A673 (cell line): ENCODE results near the gene C10orf95. TPM values are rescaled to one million over a fixed set of nuclear protein-coding genes. Genes with fewer than 3 reads are reported as not detected.
A peak's percentile ranks its signal among the peaks of the same experiment; 100 is the strongest.

ENCODE experiments used
- BruUV-seq: library from RNA; stranded (reverse); fragments of 400-500 nt; replicated peaks from 2 replicates; lab custom pipeline; 2021; lab: Mats Ljungman, UMichigan
- CTCF ChIA-PET: fragments of 300-600 bp; sonication (Branson Sonifier 250); formaldehyde crosslinking; loops from one replicate; lab custom pipeline; 2022; ENCODE audit warnings: antibody characterized with exemption; lab: Charles Lee
- POLR2A ChIA-PET: fragments of 300-600 bp; sonication (Branson Sonifier 250); formaldehyde crosslinking; loops from one replicate; lab custom pipeline; 2022; ENCODE audit warnings: antibody characterized with exemption; ENCODE audit not compliant: low non-redundant PET; lab: Charles Lee
- DNase-seq: peaks from one replicate; pipeline ENCODE4 v3.0.0-alpha.2; 2015; ENCODE audit warnings: low spot score
- H3K27ac ChIP-seq: fragments of 200-600 bp; sonication (generic); 2 replicates; pipeline ENCODE4 v1.5.1; 2016; ENCODE audit warnings: mixed run types, low read depth, mild to moderate bottlenecking, mixed read lengths, antibody characterized with exemption, low read length; ENCODE audit not compliant: poor library complexity, severe bottlenecking
- H3K27me3 ChIP-seq: fragments of 200-600 bp; sonication (generic); replicated peaks from 2 replicates; pipeline ENCODE4 v1.6.1; 2017; ENCODE audit warnings: mixed run types, low read depth, mild to moderate bottlenecking, mixed read lengths, antibody characterized with exemption, low read length; ENCODE audit not compliant: insufficient read depth, poor library complexity
- H3K36me3 ChIP-seq: fragments of 200-600 bp; sonication (generic); 2 replicates; pipeline ENCODE4 v1.6.1; 2016; ENCODE audit warnings: mixed run types, mild to moderate bottlenecking, mixed read lengths, antibody characterized with exemption, low read length; ENCODE audit not compliant: insufficient read depth, poor library complexity, severe bottlenecking
- H3K4me1 ChIP-seq: fragments of 200-600 bp; sonication (generic); 2 replicates; pipeline ENCODE4 v1.6.1; 2017; ENCODE audit warnings: mixed run types, mild to moderate bottlenecking, mixed read lengths, antibody characterized with exemption, low read length; ENCODE audit not compliant: insufficient read depth, poor library complexity, severe bottlenecking
- H3K4me3 ChIP-seq: fragments of 200-600 bp; sonication (generic); 2 replicates; pipeline ENCODE4 v1.5.1; 2016; ENCODE audit warnings: low read depth, mixed run types, mild to moderate bottlenecking, mixed read lengths, low read length; ENCODE audit not compliant: poor library complexity, severe bottlenecking
- H3K9me3 ChIP-seq: fragments of 200-600 bp; sonication (generic); 2 replicates; pipeline ENCODE4 v1.6.1; 2016; ENCODE audit warnings: mixed run types, low read depth, mild to moderate bottlenecking, mixed read lengths, antibody characterized with exemption, low read length; ENCODE audit not compliant: poor library complexity, severe bottlenecking
- CTCF ChIP-seq: fragments of 300-800, 200-600 bp; sonication (generic); conservative IDR thresholded peaks from 2 replicates; pipeline ENCODE4 v1.5.1; 2017; ENCODE audit warnings: low read depth, mild to moderate bottlenecking, antibody characterized with exemption, low read length, moderate library complexity, mixed read lengths
- EZH2 ChIP-seq: fragments of 200-600 bp; sonication (generic); IDR thresholded peaks from 2 replicates; pipeline ENCODE4 v1.6.1; 2017; ENCODE audit warnings: borderline replicate concordance, low read depth, mild to moderate bottlenecking, mixed read lengths, antibody characterized with exemption, low read length; ENCODE audit not compliant: poor library complexity, severe bottlenecking
- intact Hi-C: fragments of 100-400 bp; cut with micrococcal nuclease; formaldehyde crosslinking; loops from one replicate; pipeline ENCODE4 v1.10.0; 2022; ENCODE audit not compliant: unreplicated experiment
- total RNA-seq: library from RNA; stranded (reverse); gene quantifications from 2 replicates; pipeline ENCODE4 v1.2.3, GENCODE V29; 2021

Gene C10orf95
- total RNA-seq, 1 experiment from 2014 or later, result not detected

DNA sequence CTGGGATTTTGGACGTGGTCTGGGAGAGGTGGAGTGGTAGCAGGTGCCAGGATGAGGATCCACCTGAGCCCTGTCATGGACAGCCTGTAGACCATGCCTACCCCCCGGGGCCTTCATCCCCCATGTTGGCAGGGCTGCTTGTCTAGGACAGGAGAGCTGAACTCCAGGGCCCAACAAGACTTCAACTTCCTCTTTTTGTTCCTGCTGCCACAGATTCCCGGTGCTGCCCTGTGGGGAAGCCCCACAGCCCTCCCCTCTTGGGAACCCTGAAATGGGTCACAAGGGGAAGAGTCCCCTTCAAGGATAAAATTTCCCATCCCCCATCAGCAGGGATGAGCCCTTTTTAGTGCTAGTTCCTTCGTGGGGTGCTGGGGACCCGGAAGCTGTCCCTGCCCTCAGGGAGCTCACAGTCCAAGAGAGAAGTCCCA, 17.7 kb downstream of the C10orf95 start:
- ChIA-PET CTCF (no interaction called here), POLR2A (no interaction called here)
- intact Hi-C loops, result no loop called here
- no peak overlapping the region for H3K27ac ChIP-seq
- no peak for DNase-seq
- no TSS peak for BruUV-seq
- no peaks in the 10 kb centered on the region for H3K9me3 ChIP-seq
- no peaks in the 10 kb centered on the region for H3K27me3 ChIP-seq
- H3K36me3 ChIP-seq, result no peaks in the 10 kb centered on the region
- no peak overlapping the region for H3K4me3 ChIP-seq
- TF ChIP-seq EZH2 (no peak), CTCF (no peak)
- H3K4me1 ChIP-seq, result peaks cover 13% of the 10 kb centered on the region

GRCh38 chr10:102432162-102432950, 19.0 kb downstream of the C10orf95 start, which contains the start of gene CUEDC2:
TSS of gene CUEDC2 (minus strand) at chr10:102432574. CDS start at chr10:102425188, 7,386 bp downstream.
- Histone ChIP-seq H3K27me3 (no peaks in the 10 kb centered on the region), H3K4me1 (peaks cover 13% of the 10 kb centered on the region), H3K9me3 (no peaks in the 10 kb centered on the region), H3K36me3 (no peaks in the 10 kb centered on the region), H3K4me3 (peak within 1 kb of the TSS; percentile 97), H3K27ac (peak within 1 kb of the TSS; percentile 86)
- BruUV-seq, result no TSS peak
- DNase-seq, result peak; percentile 99
- CTCF ChIA-PET, result interaction anchor here (1.0 kb wide), 2 partner anchors 10 to 151 kb away, joined by 3 read pairs; no protein-coding TSS in a partner anchor
- TF ChIP-seq EZH2, result no peak
- TF ChIP-seq CTCF, result 0 out of 2 replicates have a peak, but pooled peaks have one; percentile 19
- POLR2A ChIA-PET, result interaction anchor here (0.5 to 1.0 kb wide), 4 partner anchors 9 to 70 kb away, joined by 3 to 4 read pairs (median 4); partner anchors contain the start of gene ACTR1A
- intact Hi-C loops, result no loop called here

DNA sequence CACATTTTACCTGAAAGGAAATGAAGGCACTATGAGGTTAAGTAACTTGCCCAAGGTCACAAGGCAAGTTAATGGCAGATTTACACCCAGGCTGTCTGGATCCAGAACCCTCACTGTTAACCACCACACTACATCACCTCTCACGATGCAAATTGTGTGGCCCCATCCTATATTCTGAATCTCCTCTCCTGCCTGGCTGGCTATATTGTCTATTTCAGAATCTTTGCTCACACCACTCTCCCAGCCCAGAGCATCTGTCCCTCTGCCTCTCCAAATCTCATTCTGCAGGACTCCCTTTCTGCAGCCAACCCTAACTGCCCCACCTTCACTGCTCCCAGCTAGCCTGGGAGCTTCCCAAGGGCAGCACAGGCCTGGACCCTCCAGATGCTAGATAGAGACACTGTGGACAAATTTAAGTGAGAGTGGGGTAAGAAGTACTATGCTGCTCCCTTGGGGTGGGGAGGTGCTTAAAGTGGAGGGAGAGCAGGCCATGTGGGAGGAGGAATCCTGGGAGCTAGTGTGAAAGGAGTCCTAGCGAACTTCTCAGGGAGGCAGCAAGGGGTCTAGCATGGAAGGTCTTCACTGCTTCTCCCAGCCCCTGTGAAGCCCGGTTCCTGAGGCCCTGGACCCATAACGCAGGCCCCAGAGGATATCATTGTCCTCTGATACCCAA, 19.8 kb downstream of the C10orf95 start:
- Histone ChIP-seq H3K27me3 (no peaks in the 10 kb centered on the region), H3K4me1 (peaks cover 13% of the 10 kb centered on the region), H3K4me3 (peak overlapping the region; percentile 97), H3K9me3 (no peaks in the 10 kb centered on the region), H3K36me3 (no peaks in the 10 kb centered on the region), H3K27ac (peak overlapping the region; percentile 86)
- TF ChIP-seq CTCF (no peak), EZH2 (no peak)
- ChIA-PET POLR2A (no interaction called here), CTCF (interaction anchor here (1.0 kb wide), 1 partner anchor 152 kb away, joined by 3 read pairs; no protein-coding TSS in a partner anchor)
- intact Hi-C loops, result no loop called here
- no TSS peak for BruUV-seq
- peak; percentile 58 for DNase-seq
